ENCODE data around the gene GPATCH3. TPM values are rescaled to one million over a fixed set of nuclear protein-coding genes. Genes with fewer than 3 reads are reported as not detected.

GPATCH3 gene
- total and polyA plus RNA-seq, 2 experiments from 2014 or later: 9.5 to 18.4 TPM

DNA sequence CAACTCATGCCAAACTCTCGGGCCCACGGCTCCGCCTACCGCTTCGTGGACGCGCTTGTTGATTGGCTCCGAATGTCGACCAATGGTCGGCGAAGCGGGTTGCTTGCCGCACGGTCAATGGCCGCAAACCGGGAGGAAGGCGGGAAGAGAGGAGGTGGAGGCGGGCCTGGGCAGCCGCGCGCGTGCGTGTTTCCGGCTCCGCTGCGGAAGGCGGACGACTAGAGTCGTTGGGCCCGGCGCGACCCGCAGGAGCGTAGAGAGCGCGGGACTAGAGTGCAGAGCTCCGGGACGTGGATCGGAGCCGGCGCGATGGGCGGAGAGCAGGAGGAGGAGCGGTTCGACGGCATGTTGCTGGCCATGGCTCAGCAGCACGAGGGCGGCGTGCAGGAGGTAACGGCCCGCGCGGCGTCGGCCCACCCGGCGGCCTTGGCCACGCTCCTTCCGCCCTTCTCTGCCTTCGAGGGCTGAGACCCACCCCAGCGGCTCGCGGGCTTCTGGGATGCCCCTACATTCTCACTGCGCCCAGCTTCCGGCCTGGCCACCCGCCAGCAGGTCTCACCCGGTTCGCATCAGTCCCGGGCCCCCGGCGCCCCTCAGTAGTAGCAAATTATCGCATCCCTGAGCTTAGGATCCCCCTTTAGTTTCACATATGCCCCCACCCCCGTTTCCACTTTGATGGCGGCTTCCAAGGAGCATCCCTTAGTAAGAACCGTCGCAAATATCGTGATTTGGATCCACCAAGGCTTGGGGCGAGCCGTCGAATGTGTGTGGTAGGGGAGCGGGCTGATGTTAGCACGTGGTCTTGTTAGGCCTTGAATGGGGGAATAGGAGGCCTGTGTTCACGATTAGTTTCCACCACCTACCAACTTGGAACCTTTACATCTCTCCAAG lies 21.5 kb upstream of the GPATCH3 start, which contains the start of gene NUDC:
Gene NUDC (plus strand): TSS at position 204 of the 891 bp plus-strand sequence. CDS start 106 bp downstream, at position 310.
- Histone ChIP-seq H3K4me2 (peak within 1 kb of the TSS; percentile 84), H3K4me3 (peak within 1 kb of the TSS; percentile 21), H3K9me2 (replicated peaks; ENCODE audit: insufficient read depth) (no peaks in the 10 kb centered on the region), H3K36me3 (replicated peaks; ENCODE audit: insufficient read depth, low read depth) (no peaks in the 10 kb centered on the region), H3K79me2 (peaks cover 46% of the 10 kb centered on the region), H3K4me1 (ENCODE audit: insufficient read depth) (peaks cover 7% of the 10 kb centered on the region), H2AFZ (peak within 1 kb of the TSS; percentile 26), H3K27ac (peak within 1 kb of the TSS; percentile 72), H4K20me1 (ENCODE audit: insufficient read depth, poor library complexity, severe bottlenecking) (no peaks in the 10 kb centered on the region), H3K9me3 (ENCODE audit: low read depth) (no peaks in the 10 kb centered on the region), H3K27me3 (no peaks in the 10 kb centered on the region)
- 3% methylated on average over 72 of the region's 83 CpGs for WGBS (ENCODE audit: low lambda C conversion rate, missing lambda C conversion rate)
- DNase-seq (ENCODE audit: low spot score): peak; percentile 98
- TF ChIP-seq EZH2phosphoT487 (IDR thresholded peaks at IDR 0.05; ENCODE audit: low read depth, severe bottlenecking, unreplicated experiment) (no peak), EZH2 (IDR thresholded peaks at IDR 0.05; ENCODE audit: borderline replicate concordance) (no peak)
- TF ChIP-seq, protein P1, sequence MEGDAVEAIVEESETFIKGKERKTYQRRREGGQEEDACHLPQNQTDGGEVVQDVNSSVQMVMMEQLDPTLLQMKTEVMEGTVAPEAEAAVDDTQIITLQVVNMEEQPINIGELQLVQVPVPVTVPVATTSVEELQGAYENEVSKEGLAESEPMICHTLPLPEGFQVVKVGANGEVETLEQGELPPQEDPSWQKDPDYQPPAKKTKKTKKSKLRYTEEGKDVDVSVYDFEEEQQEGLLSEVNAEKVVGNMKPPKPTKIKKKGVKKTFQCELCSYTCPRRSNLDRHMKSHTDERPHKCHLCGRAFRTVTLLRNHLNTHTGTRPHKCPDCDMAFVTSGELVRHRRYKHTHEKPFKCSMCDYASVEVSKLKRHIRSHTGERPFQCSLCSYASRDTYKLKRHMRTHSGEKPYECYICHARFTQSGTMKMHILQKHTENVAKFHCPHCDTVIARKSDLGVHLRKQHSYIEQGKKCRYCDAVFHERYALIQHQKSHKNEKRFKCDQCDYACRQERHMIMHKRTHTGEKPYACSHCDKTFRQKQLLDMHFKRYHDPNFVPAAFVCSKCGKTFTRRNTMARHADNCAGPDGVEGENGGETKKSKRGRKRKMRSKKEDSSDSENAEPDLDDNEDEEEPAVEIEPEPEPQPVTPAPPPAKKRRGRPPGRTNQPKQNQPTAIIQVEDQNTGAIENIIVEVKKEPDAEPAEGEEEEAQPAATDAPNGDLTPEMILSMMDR (IDR thresholded peaks at IDR 0.05; ENCODE audit: poor library complexity): no peak

DNA sequence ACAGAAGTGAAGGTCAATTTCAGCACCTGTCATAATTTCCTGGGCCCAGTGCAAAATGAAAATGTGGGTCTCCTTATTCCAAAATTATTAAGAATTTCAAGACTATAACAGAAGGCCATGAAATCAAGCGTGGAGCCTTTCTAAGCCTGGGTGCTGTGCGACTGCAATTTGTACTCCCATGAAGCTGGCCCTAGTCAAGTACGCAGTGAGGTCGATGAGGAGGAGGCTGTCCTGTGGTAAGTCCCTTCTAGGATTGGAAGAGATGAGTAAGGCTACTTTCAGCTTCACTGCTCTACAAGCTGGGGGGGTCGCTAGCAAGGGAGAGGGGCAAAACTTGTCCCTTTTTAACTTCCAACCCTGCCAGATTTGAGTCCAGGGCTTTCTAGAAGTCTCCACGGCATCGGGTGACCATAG lies 20.9 kb upstream of the GPATCH3 start:
- no peak overlapping the region for H3K4me3 ChIP-seq
- H3K4me2 ChIP-seq: peak overlapping the region; percentile 65
- H4K20me1 ChIP-seq (ENCODE audit: insufficient read depth, poor library complexity, severe bottlenecking): no peaks in the 10 kb centered on the region
- H3K9me2 ChIP-seq (replicated peaks; ENCODE audit: insufficient read depth): no peaks in the 10 kb centered on the region
- H3K36me3 ChIP-seq (replicated peaks; ENCODE audit: insufficient read depth, low read depth): no peaks in the 10 kb centered on the region
- 31% methylated on average over 7 of the region's 7 CpGs for WGBS (ENCODE audit: low lambda C conversion rate, missing lambda C conversion rate)
- TF ChIP-seq EZH2phosphoT487 (IDR thresholded peaks at IDR 0.05; ENCODE audit: low read depth, severe bottlenecking, unreplicated experiment): no peak
- TF ChIP-seq, protein P1 (IDR thresholded peaks at IDR 0.05; ENCODE audit: poor library complexity): no peak
- TF ChIP-seq EZH2 (IDR thresholded peaks at IDR 0.05; ENCODE audit: borderline replicate concordance): no peak
- H2AFZ ChIP-seq: peak overlapping the region; percentile 26
- no peak for DNase-seq (ENCODE audit: low spot score)
- peaks cover 39% of the 10 kb centered on the region for H3K79me2 ChIP-seq
- no peaks in the 10 kb centered on the region for H3K27me3 ChIP-seq
- H3K9me3 ChIP-seq (ENCODE audit: low read depth): no peaks in the 10 kb centered on the region
- H3K4me1 ChIP-seq (ENCODE audit: insufficient read depth): peaks cover 7% of the 10 kb centered on the region
- no peak overlapping the region for H3K27ac ChIP-seq

DNA sequence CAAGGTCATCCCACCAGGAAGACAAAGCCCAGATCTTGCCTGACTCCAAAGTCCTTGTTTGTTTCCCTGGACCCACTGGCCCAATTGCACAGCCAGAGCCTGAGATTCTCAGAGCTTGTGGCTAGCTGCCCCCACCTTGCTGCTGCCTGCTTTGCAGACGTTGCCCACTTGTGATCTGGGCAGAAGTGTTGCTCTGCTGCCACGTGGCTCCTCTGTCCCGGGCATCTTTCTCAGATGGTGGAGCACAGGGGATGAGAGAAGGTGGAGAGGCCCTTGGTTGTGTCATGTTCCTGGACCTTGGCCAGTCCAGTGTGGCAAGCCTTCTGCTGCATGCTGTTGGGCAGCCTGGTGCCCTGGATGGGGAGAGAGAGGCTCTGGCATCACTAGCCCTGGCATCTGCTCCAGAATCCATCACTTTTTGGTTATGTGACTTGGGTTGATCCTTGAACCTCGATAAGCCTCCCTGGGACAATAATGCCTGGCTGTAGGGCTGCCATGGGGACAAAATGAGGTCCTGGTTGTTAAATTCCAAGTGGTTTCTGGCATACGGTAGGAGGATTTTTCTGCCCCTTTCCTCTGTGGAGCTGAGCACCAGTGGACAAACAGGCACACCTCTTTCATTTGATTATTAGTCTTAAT lies 15.1 kb upstream of the GPATCH3 start:
- Histone ChIP-seq H3K9me2 (replicated peaks; ENCODE audit: insufficient read depth) (no peaks in the 10 kb centered on the region), H3K9me3 (ENCODE audit: low read depth) (no peaks in the 10 kb centered on the region), H3K79me2 (peaks cover 18% of the 10 kb centered on the region), H3K27ac (peak overlapping the region; percentile 93), H3K36me3 (replicated peaks; ENCODE audit: insufficient read depth, low read depth) (no peaks in the 10 kb centered on the region), H2AFZ (no peak overlapping the region), H3K4me2 (peak overlapping the region; percentile 58), H4K20me1 (ENCODE audit: insufficient read depth, poor library complexity, severe bottlenecking) (no peaks in the 10 kb centered on the region), H3K27me3 (no peaks in the 10 kb centered on the region), H3K4me3 (no peak overlapping the region), H3K4me1 (ENCODE audit: insufficient read depth) (peaks cover 32% of the 10 kb centered on the region)
- DNase-seq (ENCODE audit: low spot score): no peak
- TF ChIP-seq EZH2 (IDR thresholded peaks at IDR 0.05; ENCODE audit: borderline replicate concordance) (no peak), EZH2phosphoT487 (IDR thresholded peaks at IDR 0.05; ENCODE audit: low read depth, severe bottlenecking, unreplicated experiment) (no peak)
- TF ChIP-seq, protein P1 (IDR thresholded peaks at IDR 0.05; ENCODE audit: poor library complexity): no peak
- WGBS (ENCODE audit: low lambda C conversion rate, missing lambda C conversion rate): 74% methylated on average over 5 of the region's 5 CpGs
